Measurements from ENCODE around the gene DCX. TPM values are rescaled to one million over a fixed set of nuclear protein-coding genes. Genes with fewer than 3 reads are reported as not detected.

Gene DCX
- polyA plus RNA-seq (2013): not detected

DNA sequence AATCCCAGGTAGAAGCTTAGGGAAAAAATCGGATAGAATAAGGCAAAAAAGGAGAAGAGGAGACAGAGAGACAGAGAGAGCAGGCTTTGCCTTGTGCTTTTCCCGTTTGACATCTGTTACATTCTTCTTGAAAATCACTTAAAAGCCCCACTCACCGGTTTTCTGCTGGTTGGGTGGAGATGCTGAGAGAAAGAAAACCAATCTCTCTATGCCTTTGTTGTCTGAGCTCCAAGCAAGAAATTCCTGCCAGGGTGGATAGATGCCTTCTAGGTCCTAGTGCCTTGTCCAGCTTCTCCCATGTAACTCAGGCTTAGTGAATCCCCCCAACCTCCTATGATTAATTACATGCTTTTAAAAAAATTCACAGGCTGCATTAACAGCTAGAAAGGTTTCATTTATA, at the start of gene DCX:
Gene DCX, minus strand, starts transcription at position 210 of the 400 bp plus-strand sequence. CDS start 1,794 bp downstream, outside the sequence.
- DNase-seq: no peak
- 8% methylated on average over 2 of the region's 3 CpGs for WGBS (ENCODE audit: insufficient coverage)
- Histone ChIP-seq H3K4me1 (ENCODE audit: control extremely low read depth in 1 of 4, control insufficient read depth in 4 of 4, insufficient read depth in 4 of 4, low read length in 3 of 4) (no peaks in the 10 kb centered on the region), H3K36me3 (ENCODE audit: control insufficient read depth in 4 of 4, insufficient read depth in 4 of 4, low read length in 3 of 4) (no peaks in the 10 kb centered on the region), H3K4me3 (ENCODE audit: control insufficient read depth in 1 of 7, extremely low read depth in 1 of 7, insufficient read depth in 4 of 7, low read depth in 2 of 7, low read length in 6 of 7) (no peak within 1 kb of the TSS), H3K9me3 (ENCODE audit: control extremely low read depth in 1 of 5, control insufficient read depth in 4 of 5, insufficient read depth in 2 of 5, low read depth in 1 of 5, low read length in 4 of 5) (no peaks in the 10 kb centered on the region), H3K27ac (ENCODE audit: insufficient read depth in 1 of 2, low read depth in 1 of 2, low read length in 2 of 2, poor library complexity in 1 of 2, severe bottlenecking in 2 of 2) (no peak within 1 kb of the TSS), H3K27me3 (replicated peaks in 2 of 5; ENCODE audit: control insufficient read depth in 4 of 5, insufficient read depth in 5 of 5, low read length in 4 of 5) (peaks cover 0 to 45% (median 6%) of the 10 kb centered on the region in 5 experiments)
- POLR2A ChIA-PET: no interaction called here
- CTCF ChIA-PET: no interaction called here

DNA sequence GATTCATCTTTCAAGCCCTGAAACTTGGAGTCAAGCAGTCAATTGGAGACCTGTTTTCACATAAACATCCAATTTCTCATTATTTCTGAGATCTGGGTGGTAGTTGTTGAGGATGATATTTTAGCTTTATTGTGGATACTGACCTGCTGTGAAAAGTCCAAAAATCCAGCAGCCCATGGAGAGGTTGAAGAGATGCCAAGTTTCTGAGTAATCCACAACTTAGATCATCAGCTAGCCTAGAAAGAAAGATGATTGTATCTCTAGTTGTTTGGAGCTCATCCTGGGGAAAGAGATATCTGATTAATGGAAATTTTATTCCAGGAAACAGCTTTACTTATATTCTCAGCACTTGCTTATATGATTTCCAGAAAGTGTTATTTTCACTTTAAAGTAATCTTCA, 48.6 kb upstream of the DCX start:
- H3K4me3 ChIP-seq (ENCODE audit: control insufficient read depth in 1 of 7, extremely low read depth in 1 of 7, insufficient read depth in 4 of 7, low read depth in 2 of 7, low read length in 6 of 7): peak overlapping the region in 1 of 7 experiments; percentile 1
- peak in 1 of 3 donors; percentile 3 for DNase-seq
- H3K4me1 ChIP-seq (ENCODE audit: control extremely low read depth in 1 of 4, control insufficient read depth in 4 of 4, insufficient read depth in 4 of 4, low read length in 3 of 4): peaks cover 0 to 21% (median 4%) of the 10 kb centered on the region in 4 experiments
- ChIA-PET CTCF (interaction anchor here (1.0 to 1.5 kb wide), 2 partner anchors 12 to 13 kb away, joined by 3 to 4 read pairs; no protein-coding TSS in a partner anchor), POLR2A (no interaction called here)
- no peak overlapping the region for H3K27ac ChIP-seq (ENCODE audit: insufficient read depth in 1 of 2, low read depth in 1 of 2, low read length in 2 of 2, poor library complexity in 1 of 2, severe bottlenecking in 2 of 2)
- H3K36me3 ChIP-seq (ENCODE audit: control insufficient read depth in 4 of 4, insufficient read depth in 4 of 4, low read length in 3 of 4): no peaks in the 10 kb centered on the region
- no peaks in the 10 kb centered on the region for H3K9me3 ChIP-seq (ENCODE audit: control extremely low read depth in 1 of 5, control insufficient read depth in 4 of 5, insufficient read depth in 2 of 5, low read depth in 1 of 5, low read length in 4 of 5)
- H3K27me3 ChIP-seq (replicated peaks in 2 of 5; ENCODE audit: control insufficient read depth in 4 of 5, insufficient read depth in 5 of 5, low read length in 4 of 5): no peaks in the 10 kb centered on the region

DNA sequence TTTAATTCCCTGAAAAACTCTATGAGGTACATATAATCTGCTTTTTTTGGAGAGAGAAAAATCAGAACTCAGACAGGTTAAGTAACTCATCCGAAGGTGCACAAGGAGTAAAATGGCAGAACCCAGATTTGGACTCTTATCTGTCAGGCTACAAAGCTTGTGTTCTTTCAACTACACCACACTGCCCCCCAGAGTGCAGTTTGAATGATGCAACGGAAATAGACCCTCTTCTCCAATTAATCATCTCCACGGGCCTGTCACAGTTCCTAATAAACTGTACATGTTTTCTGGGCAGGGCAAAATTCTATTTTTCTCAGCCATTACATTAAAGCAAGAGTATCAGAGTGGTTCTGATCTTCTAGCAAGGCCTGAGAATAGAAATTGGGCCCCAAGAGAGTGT, 35.3 kb upstream of the DCX start:
- WGBS (ENCODE audit: insufficient coverage): 83% methylated on average over 1 of the region's 3 CpGs
- Histone ChIP-seq H3K9me3 (ENCODE audit: control extremely low read depth in 1 of 5, control insufficient read depth in 4 of 5, insufficient read depth in 2 of 5, low read depth in 1 of 5, low read length in 4 of 5) (no peaks in the 10 kb centered on the region), H3K27ac (ENCODE audit: insufficient read depth in 1 of 2, low read depth in 1 of 2, low read length in 2 of 2, poor library complexity in 1 of 2, severe bottlenecking in 2 of 2) (no peak overlapping the region), H3K4me1 (ENCODE audit: control extremely low read depth in 1 of 4, control insufficient read depth in 4 of 4, insufficient read depth in 4 of 4, low read length in 3 of 4) (peaks cover 0 to 4% (median 0%) of the 10 kb centered on the region in 4 experiments), H3K27me3 (replicated peaks in 2 of 5; ENCODE audit: control insufficient read depth in 4 of 5, insufficient read depth in 5 of 5, low read length in 4 of 5) (peaks cover 0 to 3% (median 0%) of the 10 kb centered on the region in 5 experiments), H3K36me3 (ENCODE audit: control insufficient read depth in 4 of 4, insufficient read depth in 4 of 4, low read length in 3 of 4) (no peaks in the 10 kb centered on the region), H3K4me3 (ENCODE audit: control insufficient read depth in 1 of 7, extremely low read depth in 1 of 7, insufficient read depth in 4 of 7, low read depth in 2 of 7, low read length in 6 of 7) (no peak overlapping the region)
- POLR2A ChIA-PET: no interaction called here
- CTCF ChIA-PET: interaction anchor here (1.2 to 1.5 kb wide), 2 partner anchors 9 to 14 kb away, joined by 3 to 4 read pairs; no protein-coding TSS in a partner anchor
- peak; percentile 37 to 69 (median 69) for DNase-seq

DNA sequence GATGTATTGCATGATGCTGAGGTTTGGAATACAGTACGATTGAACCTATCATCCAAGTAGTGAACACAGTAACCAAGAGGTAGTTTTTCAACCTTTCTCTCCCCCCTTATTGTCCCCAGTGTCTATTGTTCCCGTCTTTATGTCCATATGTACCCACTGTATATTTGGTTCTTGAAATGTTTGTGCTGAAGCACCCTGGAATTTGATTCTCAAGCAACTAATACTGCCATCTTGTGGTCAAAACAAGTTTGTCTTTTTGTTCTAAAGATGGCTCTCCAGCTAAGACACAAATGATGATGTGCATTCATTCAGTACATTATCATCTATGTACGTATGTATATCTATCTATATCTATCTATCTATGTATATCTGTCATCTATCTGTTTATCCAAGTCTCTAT, 33.5 kb upstream of the DCX start:
- Histone ChIP-seq H3K36me3 (ENCODE audit: control insufficient read depth in 4 of 4, insufficient read depth in 4 of 4, low read length in 3 of 4) (no peaks in the 10 kb centered on the region), H3K9me3 (ENCODE audit: control extremely low read depth in 1 of 5, control insufficient read depth in 4 of 5, insufficient read depth in 2 of 5, low read depth in 1 of 5, low read length in 4 of 5) (no peaks in the 10 kb centered on the region), H3K4me1 (ENCODE audit: control extremely low read depth in 1 of 4, control insufficient read depth in 4 of 4, insufficient read depth in 4 of 4, low read length in 3 of 4) (peaks cover 0 to 4% (median 0%) of the 10 kb centered on the region in 4 experiments), H3K4me3 (ENCODE audit: control insufficient read depth in 1 of 7, extremely low read depth in 1 of 7, insufficient read depth in 4 of 7, low read depth in 2 of 7, low read length in 6 of 7) (no peak overlapping the region), H3K27me3 (replicated peaks in 2 of 5; ENCODE audit: control insufficient read depth in 4 of 5, insufficient read depth in 5 of 5, low read length in 4 of 5) (peaks cover 0 to 8% (median 0%) of the 10 kb centered on the region in 5 experiments), H3K27ac (ENCODE audit: insufficient read depth in 1 of 2, low read depth in 1 of 2, low read length in 2 of 2, poor library complexity in 1 of 2, severe bottlenecking in 2 of 2) (no peak overlapping the region)
- POLR2A ChIA-PET: no interaction called here
- WGBS (ENCODE audit: insufficient coverage): no CpG with 5 or more reads among the region's 3 CpGs
- DNase-seq: peak; percentile 29 to 66 (median 60)
- CTCF ChIA-PET: interaction anchor here (0.7 to 1.5 kb wide), 2 partner anchors 205 to 281 kb away, joined by 3 to 4 read pairs; no protein-coding TSS in a partner anchor

DNA sequence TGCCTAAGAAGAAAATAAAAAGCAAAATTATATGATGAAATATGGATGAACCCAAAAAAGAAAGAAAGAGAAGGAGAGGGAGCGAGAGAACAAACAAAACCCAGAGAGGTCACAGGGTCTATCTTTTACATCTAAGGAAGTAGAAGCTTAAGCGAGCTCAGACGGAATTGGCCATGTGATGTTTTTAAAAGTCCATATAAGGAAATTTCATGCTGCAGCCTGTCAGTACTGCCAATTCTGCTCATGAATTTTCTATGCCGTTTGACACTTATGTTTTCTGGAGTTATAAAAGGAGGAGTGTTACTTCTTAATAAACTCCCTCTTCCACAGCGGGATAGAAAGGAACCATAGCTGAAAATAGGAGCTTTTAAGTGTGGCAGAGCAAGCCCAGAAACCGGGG, 32.9 kb upstream of the DCX start:
- Histone ChIP-seq H3K4me3 (ENCODE audit: control insufficient read depth in 1 of 7, extremely low read depth in 1 of 7, insufficient read depth in 4 of 7, low read depth in 2 of 7, low read length in 6 of 7) (no peak overlapping the region), H3K27me3 (replicated peaks in 2 of 5; ENCODE audit: control insufficient read depth in 4 of 5, insufficient read depth in 5 of 5, low read length in 4 of 5) (peaks cover 0 to 8% (median 0%) of the 10 kb centered on the region in 5 experiments), H3K9me3 (ENCODE audit: control extremely low read depth in 1 of 5, control insufficient read depth in 4 of 5, insufficient read depth in 2 of 5, low read depth in 1 of 5, low read length in 4 of 5) (no peaks in the 10 kb centered on the region), H3K36me3 (ENCODE audit: control insufficient read depth in 4 of 4, insufficient read depth in 4 of 4, low read length in 3 of 4) (no peaks in the 10 kb centered on the region), H3K4me1 (ENCODE audit: control extremely low read depth in 1 of 4, control insufficient read depth in 4 of 4, insufficient read depth in 4 of 4, low read length in 3 of 4) (peaks cover 0 to 4% (median 0%) of the 10 kb centered on the region in 4 experiments), H3K27ac (ENCODE audit: insufficient read depth in 1 of 2, low read depth in 1 of 2, low read length in 2 of 2, poor library complexity in 1 of 2, severe bottlenecking in 2 of 2) (no peak overlapping the region)
- DNase-seq: peak in 2 of 3 donors; percentile 13 to 26
- ChIA-PET POLR2A (no interaction called here), CTCF (interaction anchor here (0.6 to 1.5 kb wide), 5 partner anchors 73 to 350 kb away, joined by 3 to 4 read pairs (median 3); no protein-coding TSS in a partner anchor)
- WGBS (ENCODE audit: insufficient coverage): 100% methylated on average over 1 of the region's 6 CpGs

DNA sequence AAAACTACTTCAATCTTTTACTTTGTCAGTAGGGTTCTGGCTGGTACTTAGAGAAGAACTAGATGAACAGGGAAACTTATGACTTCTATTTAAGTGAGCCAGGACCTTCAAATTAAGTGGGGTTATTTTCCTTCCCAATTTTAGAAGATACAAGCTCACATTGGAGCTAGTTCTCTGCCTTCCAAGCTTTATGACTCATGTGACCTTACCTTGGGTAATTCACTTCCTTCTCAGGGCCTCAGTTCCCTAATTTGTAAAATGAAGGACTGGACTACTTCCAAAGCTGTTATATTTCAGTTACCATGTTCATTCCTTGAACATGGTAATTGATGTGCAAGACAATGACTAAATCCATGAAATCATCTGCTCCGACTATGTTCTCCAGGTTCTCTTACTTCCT, 32.0 kb upstream of the DCX start:
- Histone ChIP-seq H3K9me3 (ENCODE audit: control extremely low read depth in 1 of 5, control insufficient read depth in 4 of 5, insufficient read depth in 2 of 5, low read depth in 1 of 5, low read length in 4 of 5) (no peaks in the 10 kb centered on the region), H3K4me3 (ENCODE audit: control insufficient read depth in 1 of 7, extremely low read depth in 1 of 7, insufficient read depth in 4 of 7, low read depth in 2 of 7, low read length in 6 of 7) (no peak overlapping the region), H3K36me3 (ENCODE audit: control insufficient read depth in 4 of 4, insufficient read depth in 4 of 4, low read length in 3 of 4) (no peaks in the 10 kb centered on the region), H3K4me1 (ENCODE audit: control extremely low read depth in 1 of 4, control insufficient read depth in 4 of 4, insufficient read depth in 4 of 4, low read length in 3 of 4) (peaks cover 0 to 4% (median 0%) of the 10 kb centered on the region in 4 experiments), H3K27ac (ENCODE audit: insufficient read depth in 1 of 2, low read depth in 1 of 2, low read length in 2 of 2, poor library complexity in 1 of 2, severe bottlenecking in 2 of 2) (no peak overlapping the region), H3K27me3 (replicated peaks in 2 of 5; ENCODE audit: control insufficient read depth in 4 of 5, insufficient read depth in 5 of 5, low read length in 4 of 5) (peaks cover 0 to 8% (median 0%) of the 10 kb centered on the region in 5 experiments)
- DNase-seq: no peak
- ChIA-PET CTCF (interaction anchor here (0.9 to 1.1 kb wide), 2 partner anchors 277 to 1951 kb away, joined by 3 read pairs; no protein-coding TSS in a partner anchor), POLR2A (interaction anchor here (0.6 kb wide), 2 partner anchors 237 to 341 kb away, joined by 3 read pairs; partner anchors contain the start of gene ALG13)
- 75% methylated on average over 1 of the region's 1 CpG for WGBS (ENCODE audit: insufficient coverage)

DNA sequence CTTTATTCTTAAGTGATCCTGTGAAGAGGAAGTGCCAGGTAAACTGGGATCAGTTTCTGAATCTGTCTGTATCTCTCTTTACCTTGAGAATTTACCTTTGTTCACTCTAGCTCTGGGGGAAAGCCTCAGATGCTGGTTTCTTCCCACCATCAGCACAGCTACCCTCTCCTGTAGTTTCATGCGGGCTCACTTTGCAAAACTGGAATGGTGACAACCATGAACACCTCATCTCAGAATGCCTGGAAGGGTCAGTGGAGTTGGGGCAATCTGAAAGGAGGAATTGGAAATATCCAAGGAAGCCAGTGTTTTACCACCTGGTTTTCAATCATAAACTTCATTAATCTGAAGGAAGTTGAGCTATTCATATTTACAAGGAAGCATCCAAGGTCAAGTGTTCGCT, 30.8 kb upstream of the DCX start:
- Histone ChIP-seq H3K4me3 (ENCODE audit: control insufficient read depth in 1 of 7, extremely low read depth in 1 of 7, insufficient read depth in 4 of 7, low read depth in 2 of 7, low read length in 6 of 7) (no peak overlapping the region), H3K4me1 (ENCODE audit: control extremely low read depth in 1 of 4, control insufficient read depth in 4 of 4, insufficient read depth in 4 of 4, low read length in 3 of 4) (peaks cover 0 to 4% (median 0%) of the 10 kb centered on the region in 4 experiments), H3K27ac (ENCODE audit: insufficient read depth in 1 of 2, low read depth in 1 of 2, low read length in 2 of 2, poor library complexity in 1 of 2, severe bottlenecking in 2 of 2) (no peak overlapping the region), H3K9me3 (ENCODE audit: control extremely low read depth in 1 of 5, control insufficient read depth in 4 of 5, insufficient read depth in 2 of 5, low read depth in 1 of 5, low read length in 4 of 5) (no peaks in the 10 kb centered on the region), H3K27me3 (replicated peaks in 2 of 5; ENCODE audit: control insufficient read depth in 4 of 5, insufficient read depth in 5 of 5, low read length in 4 of 5) (peaks cover 0 to 9% (median 0%) of the 10 kb centered on the region in 5 experiments), H3K36me3 (ENCODE audit: control insufficient read depth in 4 of 4, insufficient read depth in 4 of 4, low read length in 3 of 4) (no peaks in the 10 kb centered on the region)
- 88% methylated on average over 1 of the region's 2 CpGs for WGBS (ENCODE audit: insufficient coverage)
- no peak for DNase-seq
- ChIA-PET CTCF (interaction anchor here (0.6 kb wide), 1 partner anchor 16 kb away, joined by 3 read pairs; no protein-coding TSS in a partner anchor), POLR2A (no interaction called here)

Measured in common myeloid progenitor, CD34-positive (primary cell).